Mononuclear cell (primary cell): ENCODE measurements around the gene POU2F1. TPM values are rescaled to one million over a fixed set of nuclear protein-coding genes. Genes with fewer than 3 reads are reported as not detected.

Experiments used
- H3K27me3 ChIP-seq: 2 replicates; pipeline ENCODE4 v1.6.0; 2011; ENCODE audit warnings: low read length, control low read depth; ENCODE audit not compliant: insufficient read depth
- H3K4me1 ChIP-seq: 2 replicates; pipeline ENCODE4 v1.5.1; 2011; ENCODE audit warnings: mild to moderate bottlenecking, low read length, control low read depth; ENCODE audit not compliant: insufficient read depth
- H3K4me3 ChIP-seq: 2 replicates; pipeline ENCODE4 v1.5.1; 2011; ENCODE audit warnings: mild to moderate bottlenecking, low read length, moderate library complexity
- H3K9me3 ChIP-seq: 2 replicates; pipeline ENCODE4 v1.5.1; 2011; ENCODE audit warnings: low read depth, mild to moderate bottlenecking, control low read depth, low read length
- total RNA-seq: library from RNA; depleted of rRNA; stranded (reverse); fragments of >200 nt; gene quantifications from one replicate; pipeline ENCODE4 v1.2.3, GENCODE V29; 2012

Gene POU2F1
- total RNA-seq: 47.5 TPM

- Histone ChIP-seq H3K4me3 (peak within 1 kb of the TSS; percentile 99), H3K27me3 (no peaks in the 10 kb centered on the region), H3K9me3 (no peaks in the 10 kb centered on the region), H3K4me1 (peaks cover 16% of the 10 kb centered on the region)
Observed at GRCh38 chr1:167220537-167221125, at the start of gene POU2F1. TSS of gene POU2F1 (plus strand) at chr1:167220886. CDS start at chr1:167220898, 12 bp downstream.

GRCh38 chr1:167171286-167171929 is 49.3 kb upstream of the POU2F1 start:
- Histone ChIP-seq H3K27me3 (no peaks in the 10 kb centered on the region), H3K4me3 (no peak overlapping the region), H3K9me3 (no peaks in the 10 kb centered on the region), H3K4me1 (no peaks in the 10 kb centered on the region)

GRCh38 chr1:167173516-167174184 is 47.0 kb upstream of the POU2F1 start:
- H3K4me1 ChIP-seq: no peaks in the 10 kb centered on the region
- no peak overlapping the region for H3K4me3 ChIP-seq
- H3K27me3 ChIP-seq: no peaks in the 10 kb centered on the region
- no peaks in the 10 kb centered on the region for H3K9me3 ChIP-seq

- no peaks in the 10 kb centered on the region for H3K9me3 ChIP-seq
Observed at GRCh38 chr1:167175901-167176300, 44.8 kb upstream of the POU2F1 start.

GRCh38 chr1:167178831-167179230 is 41.9 kb upstream of the POU2F1 start:
- Histone ChIP-seq H3K27me3 (no peaks in the 10 kb centered on the region), H3K9me3 (no peaks in the 10 kb centered on the region), H3K4me1 (no peaks in the 10 kb centered on the region), H3K4me3 (no peak overlapping the region)

More at GRCh38 chr1:167175901-167176300, 44.8 kb upstream of the POU2F1 start:
- Histone ChIP-seq H3K27me3 (no peaks in the 10 kb centered on the region), H3K4me3 (no peak overlapping the region), H3K4me1 (no peaks in the 10 kb centered on the region)

GRCh38 chr1:167182571-167183320 is 37.9 kb upstream of the POU2F1 start:
- Histone ChIP-seq H3K9me3 (no peaks in the 10 kb centered on the region), H3K27me3 (peaks cover 3% of the 10 kb centered on the region), H3K4me1 (no peaks in the 10 kb centered on the region)

GRCh38 chr1:167184081-167184480 is 36.6 kb upstream of the POU2F1 start:
- H3K9me3 ChIP-seq: no peaks in the 10 kb centered on the region
- peaks cover 3% of the 10 kb centered on the region for H3K27me3 ChIP-seq
- no peaks in the 10 kb centered on the region for H3K4me1 ChIP-seq
- no peak overlapping the region for H3K4me3 ChIP-seq

More at GRCh38 chr1:167182571-167183320, 37.9 kb upstream of the POU2F1 start:
- no peak overlapping the region for H3K4me3 ChIP-seq

GRCh38 chr1:167185062-167185461 is 35.6 kb upstream of the POU2F1 start:
- Histone ChIP-seq H3K27me3 (peaks cover 3% of the 10 kb centered on the region), H3K4me1 (no peaks in the 10 kb centered on the region)

GRCh38 chr1:167185974-167186657 is 34.6 kb upstream of the POU2F1 start:
- no peaks in the 10 kb centered on the region for H3K4me1 ChIP-seq
- no peak overlapping the region for H3K4me3 ChIP-seq
- no peaks in the 10 kb centered on the region for H3K9me3 ChIP-seq
- peaks cover 3% of the 10 kb centered on the region for H3K27me3 ChIP-seq

More at GRCh38 chr1:167185062-167185461, 35.6 kb upstream of the POU2F1 start:
- H3K9me3 ChIP-seq: no peaks in the 10 kb centered on the region
- H3K4me3 ChIP-seq: no peak overlapping the region

GRCh38 chr1:167186771-167187170 is 33.9 kb upstream of the POU2F1 start:
- peaks cover 3% of the 10 kb centered on the region for H3K27me3 ChIP-seq
- H3K4me3 ChIP-seq: no peak overlapping the region
- no peaks in the 10 kb centered on the region for H3K4me1 ChIP-seq
- no peaks in the 10 kb centered on the region for H3K9me3 ChIP-seq

- Histone ChIP-seq H3K4me3 (no peak overlapping the region), H3K27me3 (no peaks in the 10 kb centered on the region), H3K9me3 (no peaks in the 10 kb centered on the region), H3K4me1 (no peaks in the 10 kb centered on the region)
Observed at GRCh38 chr1:167190747-167191237, 29.9 kb upstream of the POU2F1 start.

- Histone ChIP-seq H3K27me3 (no peaks in the 10 kb centered on the region), H3K4me1 (no peaks in the 10 kb centered on the region)
Observed at GRCh38 chr1:167191958-167192357, 28.7 kb upstream of the POU2F1 start.

GRCh38 chr1:167194182-167194581 is 26.5 kb upstream of the POU2F1 start:
- no peaks in the 10 kb centered on the region for H3K27me3 ChIP-seq
- H3K4me1 ChIP-seq: no peaks in the 10 kb centered on the region
- H3K4me3 ChIP-seq: no peak overlapping the region
- H3K9me3 ChIP-seq: no peaks in the 10 kb centered on the region

More at GRCh38 chr1:167191958-167192357, 28.7 kb upstream of the POU2F1 start:
- Histone ChIP-seq H3K9me3 (no peaks in the 10 kb centered on the region), H3K4me3 (no peak overlapping the region)

- Histone ChIP-seq H3K4me1 (no peaks in the 10 kb centered on the region), H3K4me3 (no peak overlapping the region), H3K9me3 (no peaks in the 10 kb centered on the region), H3K27me3 (no peaks in the 10 kb centered on the region)
Observed at GRCh38 chr1:167196166-167196565, 24.5 kb upstream of the POU2F1 start.
